ENCODE results near the gene CACNA1G.

The CACNA1G gene

GRCh38 chr17:50588391-50589049 is 28.0 kb downstream of the CACNA1G start:
- DNase-seq (ENCODE audit: low read depth), result no peak

- no peak for DNase-seq (ENCODE audit: low read depth)
These were observed 28.7 kb downstream of the CACNA1G start for GRCh38 chr17:50589095-50589705.

- DNase-seq (ENCODE audit: low read depth), result no peak
These were observed 30.6 kb downstream of the CACNA1G start for GRCh38 chr17:50590946-50591737.

- no peak for DNase-seq (ENCODE audit: low read depth)
These were observed 32.8 kb downstream of the CACNA1G start for GRCh38 chr17:50593321-50593720.

- no peak for DNase-seq (ENCODE audit: low read depth)
These were observed 33.8 kb downstream of the CACNA1G start for GRCh38 chr17:50594128-50594823.

GRCh38 chr17:50594892-50595291 is 34.4 kb downstream of the CACNA1G start:
- no peak for DNase-seq (ENCODE audit: low read depth)

GRCh38 chr17:50596191-50597037 is 35.9 kb downstream of the CACNA1G start:
- no peak for DNase-seq (ENCODE audit: low read depth)

- DNase-seq (ENCODE audit: low read depth), result no peak
These were observed 38.0 kb downstream of the CACNA1G start for GRCh38 chr17:50598487-50598886.

GRCh38 chr17:50599606-50600005 is 39.1 kb downstream of the CACNA1G start:
- DNase-seq (ENCODE audit: low read depth), result no peak

GRCh38 chr17:50601823-50602375 is 41.4 kb downstream of the CACNA1G start:
- no peak for DNase-seq (ENCODE audit: low read depth)

GRCh38 chr17:50602836-50603235 is 42.3 kb downstream of the CACNA1G start:
- no peak for DNase-seq (ENCODE audit: low read depth)

- DNase-seq (ENCODE audit: low read depth), result no peak
These were observed 42.8 kb downstream of the CACNA1G start for GRCh38 chr17:50603340-50603739.

GRCh38 chr17:50604513-50604912 is 44.0 kb downstream of the CACNA1G start:
- DNase-seq (ENCODE audit: low read depth), result no peak

- no peak for DNase-seq (ENCODE audit: low read depth)
These were observed 44.9 kb downstream of the CACNA1G start for GRCh38 chr17:50605429-50605828.

GRCh38 chr17:50607522-50608175 is 47.1 kb downstream of the CACNA1G start:
- DNase-seq (ENCODE audit: low read depth), result no peak

GRCh38 chr17:50608700-50609379 is 48.3 kb downstream of the CACNA1G start:
- no peak for DNase-seq (ENCODE audit: low read depth)

- DNase-seq (ENCODE audit: low read depth), result no peak
These were observed 49.0 kb downstream of the CACNA1G start for GRCh38 chr17:50609380-50610074.

- no peak for DNase-seq (ENCODE audit: low read depth)
These were observed 51.1 kb downstream of the CACNA1G start for GRCh38 chr17:50611634-50612033.

- no peak for DNase-seq (ENCODE audit: low read depth)
These were observed 51.8 kb downstream of the CACNA1G start for GRCh38 chr17:50612281-50612680.

All from activated T-helper 1 cell treated with Interleukin-2 at 50 U/mL for 16 hours (primary cell).